ENCODE measurements around the gene ABCD1. TPM values are rescaled to one million over a fixed set of nuclear protein-coding genes. Genes with fewer than 3 reads are reported as not detected.

ABCD1 gene
- total and polyA plus RNA-seq, 2 experiments from 2014 or later: 10.5 to 14.2 TPM

DNA sequence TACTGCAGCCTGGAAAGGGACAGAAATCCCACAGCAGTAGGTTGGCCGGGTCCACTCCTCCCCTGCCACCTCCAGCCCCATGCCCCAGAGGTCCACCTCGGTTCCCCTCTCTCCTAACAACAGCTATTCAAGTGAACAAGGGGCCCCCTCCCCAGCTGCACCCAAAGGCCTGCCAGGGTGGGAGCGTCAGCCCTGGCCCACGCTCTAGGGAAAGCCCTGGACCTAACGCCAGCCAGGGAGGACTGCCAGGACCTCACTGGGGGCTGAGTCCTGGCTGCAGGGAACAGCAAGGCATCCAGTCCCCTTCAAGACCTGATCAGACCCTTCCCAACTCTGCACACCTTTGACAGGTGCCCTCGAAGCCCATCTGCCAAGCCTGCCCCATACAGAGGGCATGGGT is 23.7 kb upstream of the ABCD1 start:
- H3K36me3 ChIP-seq (replicated peaks; ENCODE audit: insufficient read depth, low read depth): no peaks in the 10 kb centered on the region
- H3K9me3 ChIP-seq (ENCODE audit: low read depth): no peaks in the 10 kb centered on the region
- no peak overlapping the region for H3K27ac ChIP-seq
- H3K79me2 ChIP-seq: no peaks in the 10 kb centered on the region
- H4K20me1 ChIP-seq (ENCODE audit: insufficient read depth, poor library complexity, severe bottlenecking): no peaks in the 10 kb centered on the region
- DNase-seq (ENCODE audit: low spot score): no peak
- no peaks in the 10 kb centered on the region for H3K9me2 ChIP-seq (replicated peaks; ENCODE audit: insufficient read depth)
- 89% methylated on average over 6 of the region's 6 CpGs for WGBS (ENCODE audit: low lambda C conversion rate, missing lambda C conversion rate)
- no peaks in the 10 kb centered on the region for H3K27me3 ChIP-seq
- no peak overlapping the region for H2AFZ ChIP-seq
- no peak overlapping the region for H3K4me2 ChIP-seq
- no peak overlapping the region for H3K4me3 ChIP-seq
- TF ChIP-seq EZH2 (IDR thresholded peaks at IDR 0.05; ENCODE audit: borderline replicate concordance): no peak
- no peak for TF ChIP-seq EZH2phosphoT487 (IDR thresholded peaks at IDR 0.05; ENCODE audit: low read depth, severe bottlenecking, unreplicated experiment)
- TF ChIP-seq, protein P1, sequence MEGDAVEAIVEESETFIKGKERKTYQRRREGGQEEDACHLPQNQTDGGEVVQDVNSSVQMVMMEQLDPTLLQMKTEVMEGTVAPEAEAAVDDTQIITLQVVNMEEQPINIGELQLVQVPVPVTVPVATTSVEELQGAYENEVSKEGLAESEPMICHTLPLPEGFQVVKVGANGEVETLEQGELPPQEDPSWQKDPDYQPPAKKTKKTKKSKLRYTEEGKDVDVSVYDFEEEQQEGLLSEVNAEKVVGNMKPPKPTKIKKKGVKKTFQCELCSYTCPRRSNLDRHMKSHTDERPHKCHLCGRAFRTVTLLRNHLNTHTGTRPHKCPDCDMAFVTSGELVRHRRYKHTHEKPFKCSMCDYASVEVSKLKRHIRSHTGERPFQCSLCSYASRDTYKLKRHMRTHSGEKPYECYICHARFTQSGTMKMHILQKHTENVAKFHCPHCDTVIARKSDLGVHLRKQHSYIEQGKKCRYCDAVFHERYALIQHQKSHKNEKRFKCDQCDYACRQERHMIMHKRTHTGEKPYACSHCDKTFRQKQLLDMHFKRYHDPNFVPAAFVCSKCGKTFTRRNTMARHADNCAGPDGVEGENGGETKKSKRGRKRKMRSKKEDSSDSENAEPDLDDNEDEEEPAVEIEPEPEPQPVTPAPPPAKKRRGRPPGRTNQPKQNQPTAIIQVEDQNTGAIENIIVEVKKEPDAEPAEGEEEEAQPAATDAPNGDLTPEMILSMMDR (IDR thresholded peaks at IDR 0.05; ENCODE audit: poor library complexity): no peak
- H3K4me1 ChIP-seq (ENCODE audit: insufficient read depth): no peaks in the 10 kb centered on the region

DNA sequence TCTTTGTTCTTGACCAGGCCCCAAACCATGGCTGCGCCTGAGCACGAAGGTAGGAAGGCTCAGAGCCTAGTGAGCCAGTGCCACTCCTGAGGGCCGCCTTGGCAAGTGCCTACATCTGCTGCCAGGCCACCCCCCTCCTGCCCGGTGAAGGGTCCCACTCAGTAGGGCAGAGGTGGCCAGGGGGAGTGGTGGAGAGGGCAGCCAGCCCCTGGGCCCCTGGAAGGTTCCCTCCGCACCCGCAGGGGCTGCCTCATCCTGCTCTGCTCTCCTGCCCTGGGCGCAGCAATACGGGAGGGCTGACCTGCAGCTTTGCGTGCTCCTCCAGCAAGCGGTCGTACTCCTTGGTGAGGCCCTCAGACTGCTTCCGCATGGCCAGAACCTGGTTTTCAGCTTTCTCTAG is 22.9 kb upstream of the ABCD1 start:
- Histone ChIP-seq H3K4me1 (ENCODE audit: insufficient read depth) (no peaks in the 10 kb centered on the region), H4K20me1 (ENCODE audit: insufficient read depth, poor library complexity, severe bottlenecking) (no peaks in the 10 kb centered on the region), H3K27me3 (no peaks in the 10 kb centered on the region), H3K4me3 (no peak overlapping the region), H3K79me2 (no peaks in the 10 kb centered on the region), H3K9me2 (replicated peaks; ENCODE audit: insufficient read depth) (no peaks in the 10 kb centered on the region), H3K36me3 (replicated peaks; ENCODE audit: insufficient read depth, low read depth) (no peaks in the 10 kb centered on the region), H3K4me2 (no peak overlapping the region), H2AFZ (no peak overlapping the region), H3K9me3 (ENCODE audit: low read depth) (no peaks in the 10 kb centered on the region), H3K27ac (no peak overlapping the region)
- TF ChIP-seq, protein P1 (IDR thresholded peaks at IDR 0.05; ENCODE audit: poor library complexity): no peak
- 88% methylated on average over 11 of the region's 12 CpGs for WGBS (ENCODE audit: low lambda C conversion rate, missing lambda C conversion rate)
- no peak for DNase-seq (ENCODE audit: low spot score)

DNA sequence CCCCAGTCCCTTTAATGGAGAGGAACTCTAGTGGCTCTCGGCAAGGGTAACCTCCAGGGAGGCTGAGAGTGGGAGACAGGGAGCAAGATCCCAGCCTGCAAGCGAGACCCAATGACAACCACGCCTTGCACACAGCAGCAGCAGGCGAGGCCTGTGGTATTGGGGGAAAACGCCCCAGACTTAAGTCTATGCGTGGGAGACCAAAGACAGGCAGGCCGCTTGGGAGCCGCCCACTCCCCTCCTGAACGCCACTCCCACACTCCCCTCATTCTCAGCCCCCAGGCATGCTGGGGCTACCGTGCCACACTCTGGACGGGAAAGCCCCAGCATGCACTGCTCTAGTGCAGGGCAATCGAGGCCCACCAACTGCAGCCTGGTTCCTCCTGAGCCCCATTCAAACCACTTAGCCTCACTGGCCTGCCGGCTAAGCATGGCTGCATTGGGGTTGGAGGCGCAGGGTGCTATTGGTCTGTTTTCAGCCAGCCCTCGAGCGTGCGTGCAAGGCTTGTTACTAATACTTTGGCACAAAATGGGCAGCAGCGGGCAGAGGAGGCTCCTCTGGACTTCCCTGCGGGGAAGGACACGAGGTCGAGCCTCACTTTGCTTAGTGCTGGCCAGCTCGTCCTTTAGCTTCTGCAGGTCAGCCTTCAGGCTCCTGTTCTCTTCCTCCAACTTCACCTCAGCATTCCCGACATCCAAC is 22.2 kb upstream of the ABCD1 start:
- DNase-seq (ENCODE audit: low spot score): no peak
- no peaks in the 10 kb centered on the region for H3K9me2 ChIP-seq (replicated peaks; ENCODE audit: insufficient read depth)
- H3K4me3 ChIP-seq: no peak overlapping the region
- no peak overlapping the region for H3K4me2 ChIP-seq
- H2AFZ ChIP-seq: no peak overlapping the region
- 87% methylated on average over 23 of the region's 23 CpGs for WGBS (ENCODE audit: low lambda C conversion rate, missing lambda C conversion rate)
- TF ChIP-seq, protein P1 (IDR thresholded peaks at IDR 0.05; ENCODE audit: poor library complexity): no peak
- TF ChIP-seq EZH2phosphoT487 (IDR thresholded peaks at IDR 0.05; ENCODE audit: low read depth, severe bottlenecking, unreplicated experiment) (no peak), EZH2 (IDR thresholded peaks at IDR 0.05; ENCODE audit: borderline replicate concordance) (no peak)
- H3K27me3 ChIP-seq: no peaks in the 10 kb centered on the region
- H3K36me3 ChIP-seq (replicated peaks; ENCODE audit: insufficient read depth, low read depth): no peaks in the 10 kb centered on the region
- H3K79me2 ChIP-seq: no peaks in the 10 kb centered on the region
- no peak overlapping the region for H3K27ac ChIP-seq
- H3K9me3 ChIP-seq (ENCODE audit: low read depth): no peaks in the 10 kb centered on the region
- H4K20me1 ChIP-seq (ENCODE audit: insufficient read depth, poor library complexity, severe bottlenecking): no peaks in the 10 kb centered on the region
- no peaks in the 10 kb centered on the region for H3K4me1 ChIP-seq (ENCODE audit: insufficient read depth)

DNA sequence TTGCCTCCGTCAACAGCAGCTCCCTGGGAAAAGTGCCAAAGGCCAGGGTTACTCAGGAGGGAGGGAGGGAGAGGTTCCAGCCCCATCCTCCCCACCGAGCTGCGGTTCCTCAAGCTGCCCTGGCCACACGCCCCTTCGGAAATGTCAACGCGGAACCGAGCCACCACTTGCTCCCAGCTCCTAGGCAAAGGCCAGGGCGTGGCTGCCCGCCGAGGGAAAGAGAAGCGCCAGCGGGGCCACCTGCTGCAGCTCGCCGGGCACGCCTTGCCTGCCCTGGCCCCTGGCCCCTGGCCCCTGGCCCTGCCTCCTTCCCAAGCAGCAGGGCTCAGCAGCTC is 21.7 kb upstream of the ABCD1 start:
- Histone ChIP-seq H3K9me2 (replicated peaks; ENCODE audit: insufficient read depth) (no peaks in the 10 kb centered on the region), H3K9me3 (ENCODE audit: low read depth) (no peaks in the 10 kb centered on the region), H4K20me1 (ENCODE audit: insufficient read depth, poor library complexity, severe bottlenecking) (no peaks in the 10 kb centered on the region), H2AFZ (no peak overlapping the region), H3K36me3 (replicated peaks; ENCODE audit: insufficient read depth, low read depth) (no peaks in the 10 kb centered on the region), H3K4me3 (no peak overlapping the region), H3K4me2 (no peak overlapping the region), H3K4me1 (ENCODE audit: insufficient read depth) (no peaks in the 10 kb centered on the region), H3K27me3 (no peaks in the 10 kb centered on the region), H3K79me2 (no peaks in the 10 kb centered on the region), H3K27ac (no peak overlapping the region)
- TF ChIP-seq EZH2 (IDR thresholded peaks at IDR 0.05; ENCODE audit: borderline replicate concordance) (no peak), EZH2phosphoT487 (IDR thresholded peaks at IDR 0.05; ENCODE audit: low read depth, severe bottlenecking, unreplicated experiment) (no peak)
- TF ChIP-seq, protein P1 (IDR thresholded peaks at IDR 0.05; ENCODE audit: poor library complexity): no peak
- WGBS (ENCODE audit: low lambda C conversion rate, missing lambda C conversion rate): 92% methylated on average over 14 of the region's 16 CpGs
- no peak for DNase-seq (ENCODE audit: low spot score)

All from hepatocyte (in vitro differentiated cells).